ENCODE data around the gene CALU.

GRCh38 chr7:128809363-128809762, 70.2 kb downstream of the CALU start:
- TF ChIP-seq CTCF (conservative IDR thresholded peaks at IDR 0.05; ENCODE audit: low read depth in 2 of 2), result no peak
- no peak for TF ChIP-seq ETS1 (IDR thresholded peaks at IDR 0.05)
- TF ChIP-seq CREB1 (CRISPR knock-in tag; IDR thresholded peaks at IDR 0.05; ENCODE audit: low read depth), result no peak
- TF ChIP-seq NANOG (IDR thresholded peaks at IDR 0.05; ENCODE audit: borderline replicate concordance), result no peak
- no peak for TF ChIP-seq EZH2 (IDR thresholded peaks at IDR 0.05; ENCODE audit: low read depth, unreplicated experiment)
- TF ChIP-seq REST (IDR thresholded peaks at IDR 0.05; ENCODE audit: unreplicated experiment), result no peak
- no peak for TF ChIP-seq POLR2AphosphoS5 (IDR thresholded peaks at IDR 0.05; ENCODE audit: low read depth)

Measured in GM23338 (cell line).